MCF 10A (cell line): ENCODE results near the gene GXYLT2. TPM values are rescaled to one million over a fixed set of nuclear protein-coding genes. Genes with fewer than 3 reads are reported as not detected.

Experiments used
- BruUV-seq: library from RNA; stranded (reverse); fragments of 400-500 nt; replicated peaks from 2 replicates; lab custom pipeline; 2021; lab: Mats Ljungman, UMichigan
- CTCF ChIA-PET: fragments of 300-600 bp; sonication (Branson Sonifier 250); formaldehyde crosslinking; extraction: SDS; loops from one replicate; lab custom pipeline; 2021; ENCODE audit warnings: antibody characterized with exemption, inconsistent platforms; lab: Yijun Ruan, JAX
- POLR2A ChIA-PET: fragments of 300-600, 350-650 bp; sonication (Branson Sonifier 250); formaldehyde crosslinking; extraction: SDS; loops from one replicate; lab custom pipeline; 2020; ENCODE audit warnings: antibody characterized with exemption, inconsistent platforms; lab: Yijun Ruan, JAX
- DNase-seq: peaks from one replicate; pipeline ENCODE4 v3.0.0-alpha.2; 2018; ENCODE audit not compliant: unreplicated experiment
- H3K27ac Mint-ChIP-seq: one replicate; pipeline ENCODE4 v1.8.0; 2022; ENCODE audit warnings: mild to moderate bottlenecking, low read depth, mixed read lengths; ENCODE audit not compliant: unreplicated experiment
- H3K27me3 Mint-ChIP-seq: one replicate; pipeline ENCODE4 v1.8.0; 2022; ENCODE audit warnings: mixed read lengths; ENCODE audit not compliant: insufficient read depth, unreplicated experiment
- H3K36me3 Mint-ChIP-seq: one replicate; pipeline ENCODE4 v1.8.0; 2022; ENCODE audit warnings: mild to moderate bottlenecking, moderate library complexity, mixed read lengths; ENCODE audit not compliant: insufficient read depth, unreplicated experiment
- H3K4me1 Mint-ChIP-seq: one replicate; pipeline ENCODE4 v1.8.0; 2022; ENCODE audit warnings: mixed read lengths; ENCODE audit not compliant: insufficient read depth, unreplicated experiment
- H3K4me3 Mint-ChIP-seq: one replicate; pipeline ENCODE4 v1.8.0; 2022; ENCODE audit warnings: mild to moderate bottlenecking, moderate library complexity, mixed read lengths; ENCODE audit not compliant: unreplicated experiment
- H3K9me3 Mint-ChIP-seq: one replicate; pipeline ENCODE4 v1.8.0; 2022; ENCODE audit warnings: mixed read lengths; ENCODE audit not compliant: unreplicated experiment
- CTCF ChIP-seq: fragments of 200-600 bp; IDR thresholded peaks from one replicate; pipeline ENCODE4 v1.8.0; 2022; ENCODE audit warnings: antibody characterized with exemption, mild to moderate bottlenecking; ENCODE audit not compliant: unreplicated experiment
- intact Hi-C: fragments of 100-400 bp; cut with micrococcal nuclease; formaldehyde crosslinking; loops from 2 replicates; pipeline ENCODE4 v1.14.1; 2022
- total RNA-seq: library from RNA; stranded (reverse); gene quantifications from 2 replicates; pipeline ENCODE4 v1.2.3, GENCODE V29; 2022

GXYLT2 gene
- total RNA-seq, 1 experiment from 2014 or later, result 3.9 TPM

GRCh38 chr3:72892081-72892775, 4.4 kb downstream of the GXYLT2 start:
- CTCF ChIA-PET, result interaction anchor here (0.6 to 1.0 kb wide), 8 partner anchors 9 to 672 kb away, joined by 3 to 7 read pairs (median 4); no protein-coding TSS in a partner anchor
- POLR2A ChIA-PET, result interaction anchor here (1.0 to 2.1 kb wide), 3 partner anchors 11 to 105 kb away, joined by 5 to 9 read pairs (median 6); partner anchors contain the start of genes PPP4R2 and SHQ1
- intact Hi-C loops, result no loop called here
- no peaks in the 10 kb centered on the region for H3K27me3 Mint-ChIP-seq
- H3K27ac Mint-ChIP-seq, result peak overlapping the region; percentile 77
- DNase-seq, result peak; percentile 85
- no peaks in the 10 kb centered on the region for H3K9me3 Mint-ChIP-seq
- TF ChIP-seq CTCF, result no peak
- no TSS peak for BruUV-seq
- no peaks in the 10 kb centered on the region for H3K36me3 Mint-ChIP-seq
- no peak overlapping the region for H3K4me3 Mint-ChIP-seq
- peaks cover 41% of the 10 kb centered on the region for H3K4me1 Mint-ChIP-seq

GRCh38 chr3:72892870-72893269, 5.0 kb downstream of the GXYLT2 start:
- H3K4me3 Mint-ChIP-seq, result no peak overlapping the region
- POLR2A ChIA-PET, result interaction anchor here (2.1 kb wide), 1 partner anchor 10 kb away, joined by 9 read pairs; no protein-coding TSS in a partner anchor
- DNase-seq, result peak; percentile 20
- CTCF ChIA-PET, result interaction anchor here (0.6 to 0.9 kb wide), 4 partner anchors 8 to 673 kb away, joined by 3 to 4 read pairs (median 3); no protein-coding TSS in a partner anchor
- H3K9me3 Mint-ChIP-seq, result no peaks in the 10 kb centered on the region
- TF ChIP-seq CTCF, result peak; percentile 39
- peaks cover 34% of the 10 kb centered on the region for H3K4me1 Mint-ChIP-seq
- no peaks in the 10 kb centered on the region for H3K36me3 Mint-ChIP-seq
- intact Hi-C loops, result no loop called here
- no peaks in the 10 kb centered on the region for H3K27me3 Mint-ChIP-seq
- no TSS peak for BruUV-seq
- H3K27ac Mint-ChIP-seq, result peak overlapping the region; percentile 65

GRCh38 chr3:72894976-72895552, 7.2 kb downstream of the GXYLT2 start:
- TF ChIP-seq CTCF, result no peak
- ChIA-PET POLR2A (no interaction called here), CTCF (interaction anchor here (0.6 to 2.0 kb wide), 2 partner anchors 45 to 1404 kb away, joined by 3 to 7 read pairs; no protein-coding TSS in a partner anchor)
- H3K27ac Mint-ChIP-seq, result no peak overlapping the region
- no peaks in the 10 kb centered on the region for H3K36me3 Mint-ChIP-seq
- no TSS peak for BruUV-seq
- H3K9me3 Mint-ChIP-seq, result no peaks in the 10 kb centered on the region
- intact Hi-C loops, result no loop called here
- no peaks in the 10 kb centered on the region for H3K27me3 Mint-ChIP-seq
- no peak overlapping the region for H3K4me3 Mint-ChIP-seq
- DNase-seq, result no peak
- H3K4me1 Mint-ChIP-seq, result peaks cover 34% of the 10 kb centered on the region
